ENCODE measurements around the gene SMCHD1. TPM values are rescaled to one million over a fixed set of nuclear protein-coding genes. Genes with fewer than 3 reads are reported as not detected.

The SMCHD1 gene
- total RNA-seq, 1 experiment from 2014 or later: 48.6 TPM

- no peaks in the 10 kb centered on the region for H3K27me3 ChIP-seq (ENCODE audit: insufficient read depth, low read length)
- ATAC-seq (no peak), DNase-seq (ENCODE audit: low read depth, low spot score) (no peak)
- CTCF ChIA-PET: no interaction called here
- POLR2A ChIA-PET: no interaction called here
- no peaks in the 10 kb centered on the region for H3K4me1 ChIP-seq (ENCODE audit: control insufficient read depth in 1 of 2, insufficient read depth in 2 of 2, low read length in 2 of 2)
- H3K36me3 ChIP-seq (ENCODE audit: control insufficient read depth in 1 of 2, insufficient read depth in 2 of 2, low read length in 2 of 2): peaks cover 20 to 34% of the 10 kb centered on the region in 2 experiments; a peak in 3 of 4 replicates
- TF ChIP-seq TCF7L2 (IDR thresholded peaks at IDR 0.05; ENCODE audit: borderline replicate concordance, extremely low read depth, insufficient read depth, insufficient read length): no peak
- TF ChIP-seq CBX3 (IDR thresholded peaks at IDR 0.05; ENCODE audit: low read depth): no peak
- TF ChIP-seq, protein P1, sequence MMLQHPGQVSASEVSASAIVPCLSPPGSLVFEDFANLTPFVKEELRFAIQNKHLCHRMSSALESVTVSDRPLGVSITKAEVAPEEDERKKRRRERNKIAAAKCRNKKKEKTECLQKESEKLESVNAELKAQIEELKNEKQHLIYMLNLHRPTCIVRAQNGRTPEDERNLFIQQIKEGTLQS (IDR thresholded peaks at IDR 0.05): no peak
- TF ChIP-seq, protein P2, sequence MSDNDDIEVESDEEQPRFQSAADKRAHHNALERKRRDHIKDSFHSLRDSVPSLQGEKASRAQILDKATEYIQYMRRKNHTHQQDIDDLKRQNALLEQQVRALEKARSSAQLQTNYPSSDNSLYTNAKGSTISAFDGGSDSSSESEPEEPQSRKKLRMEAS (IDR thresholded peaks at IDR 0.05): no peak
- no peak for TF ChIP-seq POLR2A (IDR thresholded peaks at IDR 0.05; ENCODE audit: borderline replicate concordance, extremely low read depth, insufficient read depth, insufficient read length)
- TF ChIP-seq YY1 (IDR thresholded peaks at IDR 0.05; ENCODE audit: extremely low read depth, insufficient replicate concordance, low read depth, low read length): no peak
- TF ChIP-seq, protein P3, sequence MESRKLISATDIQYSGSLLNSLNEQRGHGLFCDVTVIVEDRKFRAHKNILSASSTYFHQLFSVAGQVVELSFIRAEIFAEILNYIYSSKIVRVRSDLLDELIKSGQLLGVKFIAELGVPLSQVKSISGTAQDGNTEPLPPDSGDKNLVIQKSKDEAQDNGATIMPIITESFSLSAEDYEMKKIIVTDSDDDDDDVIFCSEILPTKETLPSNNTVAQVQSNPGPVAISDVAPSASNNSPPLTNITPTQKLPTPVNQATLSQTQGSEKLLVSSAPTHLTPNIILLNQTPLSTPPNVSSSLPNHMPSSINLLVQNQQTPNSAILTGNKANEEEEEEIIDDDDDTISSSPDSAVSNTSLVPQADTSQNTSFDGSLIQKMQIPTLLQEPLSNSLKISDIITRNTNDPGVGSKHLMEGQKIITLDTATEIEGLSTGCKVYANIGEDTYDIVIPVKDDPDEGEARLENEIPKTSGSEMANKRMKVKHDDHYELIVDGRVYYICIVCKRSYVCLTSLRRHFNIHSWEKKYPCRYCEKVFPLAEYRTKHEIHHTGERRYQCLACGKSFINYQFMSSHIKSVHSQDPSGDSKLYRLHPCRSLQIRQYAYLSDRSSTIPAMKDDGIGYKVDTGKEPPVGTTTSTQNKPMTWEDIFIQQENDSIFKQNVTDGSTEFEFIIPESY (IDR thresholded peaks at IDR 0.05; ENCODE audit: extremely low read depth, insufficient replicate concordance, low read length): no peak
- TF ChIP-seq SIN3A (IDR thresholded peaks at IDR 0.05; ENCODE audit: low read depth): no peak
- TF ChIP-seq, protein P4, sequence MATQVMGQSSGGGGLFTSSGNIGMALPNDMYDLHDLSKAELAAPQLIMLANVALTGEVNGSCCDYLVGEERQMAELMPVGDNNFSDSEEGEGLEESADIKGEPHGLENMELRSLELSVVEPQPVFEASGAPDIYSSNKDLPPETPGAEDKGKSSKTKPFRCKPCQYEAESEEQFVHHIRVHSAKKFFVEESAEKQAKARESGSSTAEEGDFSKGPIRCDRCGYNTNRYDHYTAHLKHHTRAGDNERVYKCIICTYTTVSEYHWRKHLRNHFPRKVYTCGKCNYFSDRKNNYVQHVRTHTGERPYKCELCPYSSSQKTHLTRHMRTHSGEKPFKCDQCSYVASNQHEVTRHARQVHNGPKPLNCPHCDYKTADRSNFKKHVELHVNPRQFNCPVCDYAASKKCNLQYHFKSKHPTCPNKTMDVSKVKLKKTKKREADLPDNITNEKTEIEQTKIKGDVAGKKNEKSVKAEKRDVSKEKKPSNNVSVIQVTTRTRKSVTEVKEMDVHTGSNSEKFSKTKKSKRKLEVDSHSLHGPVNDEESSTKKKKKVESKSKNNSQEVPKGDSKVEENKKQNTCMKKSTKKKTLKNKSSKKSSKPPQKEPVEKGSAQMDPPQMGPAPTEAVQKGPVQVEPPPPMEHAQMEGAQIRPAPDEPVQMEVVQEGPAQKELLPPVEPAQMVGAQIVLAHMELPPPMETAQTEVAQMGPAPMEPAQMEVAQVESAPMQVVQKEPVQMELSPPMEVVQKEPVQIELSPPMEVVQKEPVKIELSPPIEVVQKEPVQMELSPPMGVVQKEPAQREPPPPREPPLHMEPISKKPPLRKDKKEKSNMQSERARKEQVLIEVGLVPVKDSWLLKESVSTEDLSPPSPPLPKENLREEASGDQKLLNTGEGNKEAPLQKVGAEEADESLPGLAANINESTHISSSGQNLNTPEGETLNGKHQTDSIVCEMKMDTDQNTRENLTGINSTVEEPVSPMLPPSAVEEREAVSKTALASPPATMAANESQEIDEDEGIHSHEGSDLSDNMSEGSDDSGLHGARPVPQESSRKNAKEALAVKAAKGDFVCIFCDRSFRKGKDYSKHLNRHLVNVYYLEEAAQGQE (IDR thresholded peaks at IDR 0.05; ENCODE audit: low read depth): no peak
- TF ChIP-seq EZH2phosphoT487 (IDR thresholded peaks at IDR 0.05; ENCODE audit: borderline replicate concordance): no peak
- TF ChIP-seq CEBPB (IDR thresholded peaks at IDR 0.05; ENCODE audit: low read depth): no peak
- no peak for TF ChIP-seq ELF1 (IDR thresholded peaks at IDR 0.05; ENCODE audit: borderline replicate concordance, low read depth)
- H3K4me2 ChIP-seq (ENCODE audit: low read length): no peak overlapping the region
- peaks cover 3% of the 10 kb centered on the region; the same call in 1 of the 2 replicates for H3K79me2 ChIP-seq (ENCODE audit: insufficient read depth, low read length)
- intact Hi-C loops (cut with micrococcal nuclease): no loop called here
- RAD21 ChIA-PET (ENCODE audit: low non-redundant PET in 1 of 2, low total read pairs in 2 of 2, uncharacterized antibody in 2 of 2, unreplicated experiment in 2 of 2): no interaction called here
- no peaks in the 10 kb centered on the region for H4K20me1 ChIP-seq (ENCODE audit: insufficient read depth)
- H3K9me3 ChIP-seq (ENCODE audit: control insufficient read depth in 1 of 2, insufficient read depth in 1 of 2, low read depth in 1 of 2, low read length in 2 of 2): no peaks in the 10 kb centered on the region
- H2AFZ ChIP-seq (ENCODE audit: low read depth, low read length, poor library complexity, severe bottlenecking): no peak overlapping the region
- no peak overlapping the region for H3K9ac ChIP-seq (ENCODE audit: low read length)
- no peak overlapping the region for H3K27ac ChIP-seq (ENCODE audit: low read depth, low read length)
- H3K9me2 ChIP-seq (ENCODE audit: insufficient read depth): no peaks in the 10 kb centered on the region
- no peak overlapping the region for H3K4me3 ChIP-seq (replicated peaks in 1 of 2; ENCODE audit: low read depth in 1 of 2, low read length in 2 of 2)
- BruUV-seq (replicated peaks): no TSS peak
These were observed 131.7 kb downstream of the SMCHD1 start for GRCh38 chr18:2787225-2787624.
